Osteocyte (in vitro differentiated cells): ENCODE results near the gene CRADD. TPM values are rescaled to one million over a fixed set of nuclear protein-coding genes. Genes with fewer than 3 reads are reported as not detected.

ENCODE experiments used
- DNase-seq: peaks from one replicate; pipeline ENCODE4 v3.0.0; 2021; ENCODE audit warnings: mixed read lengths; ENCODE audit not compliant: unreplicated experiment; ENCODE audit errors: extremely low spot score
- H3K27ac Mint-ChIP-seq: one replicate; pipeline ENCODE4 v1.8.0; 2021; ENCODE audit warnings: mild to moderate bottlenecking, mixed read lengths; ENCODE audit not compliant: unreplicated experiment
- H3K27me3 Mint-ChIP-seq: one replicate; pipeline ENCODE4 v1.8.0; 2021; ENCODE audit warnings: mixed read lengths; ENCODE audit not compliant: unreplicated experiment
- H3K36me3 Mint-ChIP-seq: one replicate; pipeline ENCODE4 v1.8.0; 2021; ENCODE audit warnings: mixed read lengths; ENCODE audit not compliant: unreplicated experiment
- H3K4me1 Mint-ChIP-seq: one replicate; pipeline ENCODE4 v1.8.0; 2021; ENCODE audit warnings: mixed read lengths; ENCODE audit not compliant: unreplicated experiment
- H3K4me3 Mint-ChIP-seq: one replicate; pipeline ENCODE4 v1.8.0; 2021; ENCODE audit warnings: mild to moderate bottlenecking, moderate library complexity, mixed read lengths; ENCODE audit not compliant: unreplicated experiment
- H3K9me3 Mint-ChIP-seq: one replicate; pipeline ENCODE4 v1.8.0; 2021; ENCODE audit warnings: mixed read lengths; ENCODE audit not compliant: unreplicated experiment
- CTCF ChIP-seq: fragments of 200-600 bp; sonication (generic); IDR thresholded peaks from 2 replicates; pipeline ENCODE4 v1.5.0; 2021; ENCODE audit warnings: antibody characterized with exemption, mild to moderate bottlenecking, moderate library complexity
- total RNA-seq: library from RNA; stranded (reverse); gene quantifications from 2 replicates; pipeline ENCODE4 v1.2.1, GENCODE V29; 2021

Gene CRADD
- total RNA-seq, 1 donor from 2014 or later, result 13.8 TPM

DNA sequence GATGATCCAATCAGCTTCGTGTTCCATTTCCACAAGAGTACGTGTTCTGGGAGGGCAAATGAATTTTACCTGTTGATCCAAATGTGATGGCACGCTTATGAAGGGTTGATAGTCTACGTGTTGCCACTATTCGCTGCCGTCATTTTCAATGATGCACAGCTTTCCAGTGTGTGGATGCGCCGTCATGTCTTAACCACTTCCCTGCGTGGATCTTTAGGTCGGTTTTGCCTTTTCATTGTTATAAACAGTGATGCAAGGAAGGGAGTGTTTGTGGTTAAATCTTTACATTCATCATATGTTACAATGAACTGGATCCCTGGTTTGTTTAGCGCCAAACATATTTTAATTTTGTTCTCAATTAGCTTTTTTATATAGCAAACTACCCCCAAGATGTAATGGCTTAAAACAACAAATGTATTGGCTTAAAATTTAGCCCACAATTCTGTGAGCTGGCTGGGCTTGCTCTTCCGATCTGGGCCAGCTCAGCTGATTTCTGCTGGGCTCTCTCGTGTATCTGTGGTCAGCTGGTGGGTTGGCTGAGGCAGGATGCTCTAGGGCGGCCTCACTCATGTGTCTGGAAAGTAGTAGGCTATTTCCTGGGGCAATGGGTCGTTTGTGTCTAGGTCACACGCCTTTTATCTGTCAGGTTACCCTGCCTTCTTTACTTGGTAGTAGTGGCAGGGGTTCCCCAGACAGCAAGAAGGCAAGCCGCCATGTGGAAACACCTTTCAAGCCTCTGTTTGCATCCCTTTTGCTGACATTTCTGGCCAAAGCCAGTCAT is 176.7 kb downstream of the CRADD start:
- no peak for TF ChIP-seq CTCF
- DNase-seq, result no peak
- H3K4me3 Mint-ChIP-seq, result no peak overlapping the region
- H3K27me3 Mint-ChIP-seq, result no peaks in the 10 kb centered on the region
- H3K4me1 Mint-ChIP-seq, result peaks cover 4% of the 10 kb centered on the region
- H3K9me3 Mint-ChIP-seq, result no peaks in the 10 kb centered on the region
- H3K27ac Mint-ChIP-seq, result no peak overlapping the region
- H3K36me3 Mint-ChIP-seq, result peaks cover 4% of the 10 kb centered on the region

DNA sequence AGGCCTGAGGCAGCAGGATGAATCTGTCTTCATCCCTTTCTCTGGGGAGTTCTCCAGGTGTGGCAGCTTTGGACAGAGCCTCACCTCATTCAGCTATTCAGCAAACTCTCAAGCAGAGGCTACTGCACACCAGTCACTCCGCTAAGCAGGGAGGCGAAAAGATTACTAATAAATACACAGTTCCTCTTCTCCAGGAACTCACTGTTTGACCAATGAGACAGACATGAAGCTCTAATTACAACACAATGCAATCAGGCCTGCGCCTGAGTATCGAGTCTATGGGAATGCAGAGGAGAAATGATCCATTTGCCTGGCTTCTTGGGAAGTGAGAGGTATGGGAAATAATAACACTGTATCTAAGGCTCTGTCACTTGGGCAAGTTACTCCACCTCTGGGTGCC is 178.1 kb downstream of the CRADD start:
- H3K27ac Mint-ChIP-seq, result no peak overlapping the region
- H3K27me3 Mint-ChIP-seq, result no peaks in the 10 kb centered on the region
- H3K4me3 Mint-ChIP-seq, result no peak overlapping the region
- H3K4me1 Mint-ChIP-seq, result peaks cover 2% of the 10 kb centered on the region
- DNase-seq, result no peak
- TF ChIP-seq CTCF, result no peak
- peaks cover 3% of the 10 kb centered on the region for H3K36me3 Mint-ChIP-seq
- H3K9me3 Mint-ChIP-seq, result no peaks in the 10 kb centered on the region

- H3K27me3 Mint-ChIP-seq, result no peaks in the 10 kb centered on the region
- no peaks in the 10 kb centered on the region for H3K9me3 Mint-ChIP-seq
- TF ChIP-seq CTCF, result no peak
- no peak overlapping the region for H3K4me3 Mint-ChIP-seq
- H3K36me3 Mint-ChIP-seq, result peaks cover 3% of the 10 kb centered on the region
- no peak overlapping the region for H3K27ac Mint-ChIP-seq
- no peak for DNase-seq
- H3K4me1 Mint-ChIP-seq, result peaks cover 2% of the 10 kb centered on the region
Measured at GRCh38 chr12:93856611-93857010, 179.4 kb downstream of the CRADD start.

DNA sequence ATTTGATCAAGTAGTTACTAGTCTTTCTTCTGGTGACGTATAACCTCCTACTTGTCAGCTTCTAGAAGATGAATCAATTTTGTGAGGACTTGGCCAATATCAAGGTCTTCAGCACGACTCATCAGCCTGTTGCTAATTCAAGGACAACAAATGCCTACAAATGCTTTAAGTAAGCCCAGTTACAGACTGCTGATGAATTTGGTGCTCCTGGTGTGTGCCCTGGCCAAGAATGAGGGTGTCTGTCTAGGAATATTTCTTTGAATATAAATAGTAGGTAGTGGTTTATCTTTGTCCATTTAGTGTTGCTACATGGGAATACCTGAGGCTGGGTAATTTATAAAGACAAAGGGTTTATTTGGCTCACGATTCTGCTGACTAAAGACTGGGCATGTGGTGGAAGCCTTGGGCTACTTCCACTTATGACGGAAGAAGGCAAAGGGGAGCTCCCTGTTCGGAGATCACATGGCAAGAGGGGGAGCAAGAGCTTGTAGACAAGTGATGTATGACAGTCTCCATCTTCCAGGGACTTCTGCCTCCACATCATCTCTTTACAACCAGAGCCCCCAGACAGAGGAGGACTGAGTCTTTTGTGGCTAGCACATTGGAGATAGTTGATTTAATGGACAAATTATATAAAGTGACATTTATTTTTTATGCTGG is 180.2 kb downstream of the CRADD start:
- Mint-ChIP-seq H3K27ac (no peak overlapping the region), H3K4me3 (no peak overlapping the region), H3K9me3 (no peaks in the 10 kb centered on the region), H3K27me3 (no peaks in the 10 kb centered on the region), H3K36me3 (peaks cover 3% of the 10 kb centered on the region), H3K4me1 (peaks cover 6% of the 10 kb centered on the region)
- DNase-seq, result no peak
- no peak for TF ChIP-seq CTCF

DNA sequence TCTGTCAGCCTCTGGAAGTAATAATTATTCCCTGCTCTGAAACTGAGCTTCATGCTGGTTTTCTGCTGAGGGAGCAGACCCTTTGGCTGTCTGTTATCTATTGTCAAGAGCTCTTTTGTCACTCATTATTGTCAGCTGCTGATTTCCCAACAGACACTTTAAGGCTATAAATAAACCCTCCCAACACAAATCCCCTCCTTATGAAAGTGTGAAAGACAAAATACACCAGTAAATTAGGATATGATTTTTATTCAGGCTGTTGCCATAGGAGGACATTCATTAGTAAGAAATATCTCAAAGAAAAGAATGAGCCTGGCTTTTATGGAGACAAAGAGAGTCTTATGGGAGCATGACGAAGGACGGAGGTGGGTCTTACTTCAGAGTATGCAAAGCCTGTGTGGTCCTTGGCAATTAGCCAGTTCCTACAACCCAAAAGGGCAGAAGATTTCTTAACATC is 180.8 kb downstream of the CRADD start:
- Mint-ChIP-seq H3K4me3 (no peak overlapping the region), H3K4me1 (peaks cover 6% of the 10 kb centered on the region), H3K9me3 (no peaks in the 10 kb centered on the region), H3K27ac (no peak overlapping the region), H3K36me3 (peaks cover 3% of the 10 kb centered on the region), H3K27me3 (no peaks in the 10 kb centered on the region)
- DNase-seq, result no peak
- TF ChIP-seq CTCF, result no peak
